Liver (tissue), 9 donors: ENCODE measurements around the gene BORCS5. TPM values are rescaled to one million over a fixed set of nuclear protein-coding genes. Genes with fewer than 3 reads are reported as not detected.
A peak's percentile ranks its signal among the peaks of the same experiment; 100 is the strongest.

ENCODE experiments used
- DNase-seq: peaks from one replicate; pipeline ENCODE4 v3.0.0-alpha.2; 2017; ENCODE audit warnings: low spot score
- H3K27ac ChIP-seq, 2 donors: one replicate each; pipeline ENCODE4 v1.7.0; 2013; ENCODE audit warnings: inconsistent platforms in 2 of 2, low read length in 2 of 2, control low read depth in 1 of 2, low read depth in 1 of 2, mild to moderate bottlenecking in 1 of 2
- H3K27me3 ChIP-seq, 4 donors: one replicate each; pipeline versions ENCODE4 v1.6.1 to v1.7.0; 2013; ENCODE audit warnings: low read length in 3 of 4, inconsistent platforms in 1 of 4, mild to moderate bottlenecking in 1 of 4, moderate library complexity in 1 of 4; ENCODE audit not compliant: control insufficient read depth in 4 of 4, insufficient read depth in 4 of 4
- H3K36me3 ChIP-seq, 4 donors: one replicate each; pipeline versions ENCODE4 v1.6.1 to v1.7.0; 2013; ENCODE audit warnings: low read length in 3 of 4, mild to moderate bottlenecking in 3 of 4, low read depth in 1 of 4, moderate library complexity in 1 of 4; ENCODE audit not compliant: control insufficient read depth in 4 of 4, insufficient read depth in 3 of 4
- H3K4me1 ChIP-seq, 4 donors: one replicate each; pipeline versions ENCODE4 v1.6.1 to v1.7.0; 2013; ENCODE audit warnings: low read length in 3 of 4, mild to moderate bottlenecking in 3 of 4, moderate library complexity in 1 of 4; ENCODE audit not compliant: control insufficient read depth in 4 of 4, insufficient read depth in 4 of 4
- H3K4me3 ChIP-seq, 3 donors: one replicate each; pipeline versions ENCODE4 v1.6.1 to v1.7.0; 2013; ENCODE audit warnings: low read length in 3 of 3, control low read depth in 1 of 3, low read depth in 1 of 3, mild to moderate bottlenecking in 1 of 3
- H3K9ac ChIP-seq, 2 donors: one replicate each; pipeline ENCODE4 v1.7.0; 2013; ENCODE audit warnings: low read length in 2 of 2, mild to moderate bottlenecking in 2 of 2, moderate library complexity in 2 of 2, control low read depth in 1 of 2, low read depth in 1 of 2
- H3K9me3 ChIP-seq, 4 donors: one replicate each; pipeline versions ENCODE4 v1.6.1 to v1.7.0; 2013; ENCODE audit warnings: low read length in 3 of 4; ENCODE audit not compliant: control insufficient read depth in 4 of 4
- EGR1 ChIP-seq, 2 donors: IDR thresholded peaks; 2 replicates each; pipeline ENCODE4 v1.6.1; 2016 to 2018; ENCODE audit warnings: antibody characterized with exemption in 2 of 2, low read depth in 2 of 2
- FOXA1 ChIP-seq: IDR thresholded peaks from 2 replicates; pipeline ENCODE4 v1.6.1; 2016; ENCODE audit warnings: antibody characterized with exemption
- GABPA ChIP-seq, 2 donors: IDR thresholded peaks in 1 of 2; conservative IDR thresholded peaks in 1 of 2; 2 replicates each; pipeline ENCODE4 v1.6.1; 2016; ENCODE audit warnings: antibody characterized with exemption in 2 of 2, mild to moderate bottlenecking in 1 of 2, moderate library complexity in 1 of 2
- HNF4G ChIP-seq: IDR thresholded peaks from 2 replicates; pipeline ENCODE4 v1.6.1; 2016; ENCODE audit warnings: antibody characterized with exemption
- JUND ChIP-seq, 2 donors: IDR thresholded peaks; 2 replicates each; pipeline ENCODE4 v1.6.1; 2016; ENCODE audit warnings: antibody characterized with exemption in 2 of 2
- NR2F2 ChIP-seq: IDR thresholded peaks from 2 replicates; pipeline ENCODE4 v1.6.1; 2016; ENCODE audit warnings: antibody characterized with exemption
- RAD21 ChIP-seq, 2 donors: IDR thresholded peaks; 2 replicates each; pipeline ENCODE4 v1.6.1; 2016; ENCODE audit warnings: antibody characterized with exemption in 2 of 2, mild to moderate bottlenecking in 2 of 2
- RXRA ChIP-seq, 2 donors: IDR thresholded peaks; 2 replicates each; pipeline ENCODE4 v1.6.1; 2017 to 2018; ENCODE audit warnings: antibody characterized with exemption in 2 of 2, mild to moderate bottlenecking in 1 of 2
- SP1 ChIP-seq: IDR thresholded peaks from 2 replicates; pipeline ENCODE4 v1.6.1; 2018; ENCODE audit warnings: antibody characterized with exemption, mild to moderate bottlenecking
- YY1 ChIP-seq: IDR thresholded peaks from 2 replicates; pipeline ENCODE4 v1.6.1; 2016; ENCODE audit warnings: antibody characterized with exemption, mild to moderate bottlenecking
- WGBS: extraction: QIAGEN DNeasy Blood & Tissue Kit; methylation state at CpG from one replicate; pipeline ENCODE4 v1.1.7; 2013; 5-methylcytosine and 5-hydroxymethylcytosine counted together
- polyA plus RNA-seq, 2 donors: library from polyadenylated mRNA; stranded (reverse) in 1 of 2; unstranded in 1 of 2; fragments of 200-250 nt in 1 of 2; fragments of >200 nt in 1 of 2; fragmentation: Nextera tagmentation in 1 of 2; extraction: Ambion mirVana in 1 of 2; gene quantifications; one replicate each; pipeline versions ENCODE4 v1.2.1 to v1.2.3, GENCODE V29; 2013 to 2015
- total RNA-seq, 2 donors: library from RNA; depleted of rRNA; stranded (reverse); fragments of >200 nt; gene quantifications; one replicate each; pipeline ENCODE4 v1.2.3, GENCODE V29; 2014
- TF ChIP-seq, protein P1 (sequence below): IDR thresholded peaks from 2 replicates; pipeline ENCODE4 v1.6.1; 2016; ENCODE audit warnings: antibody characterized with exemption
- TF ChIP-seq, protein P2 (sequence below): IDR thresholded peaks from 2 replicates; pipeline ENCODE4 v1.6.1; 2016; ENCODE audit warnings: antibody characterized with exemption
- TF ChIP-seq, protein P3 (sequence below): IDR thresholded peaks from 2 replicates; pipeline ENCODE4 v1.6.1; 2016; ENCODE audit warnings: antibody characterized with exemption
- TF ChIP-seq, protein P4 (sequence below): fragments of 150-350 bp; IDR thresholded peaks from 2 replicates; pipeline ENCODE4 v1.5.1; 2017; ENCODE audit warnings: improper control_type of control experiment, low read depth, low read length; ENCODE audit not compliant: missing input control
- TF ChIP-seq, protein P5 (sequence below): IDR thresholded peaks from 2 replicates; pipeline ENCODE4 v1.6.1; 2016; ENCODE audit warnings: antibody characterized with exemption, mild to moderate bottlenecking
- donor health status: healthy.
- donor health status: healthy.
- donor health status: healthy.
- donor health status: healthy.
- donor health status: healthy.

The BORCS5 gene
- total and polyA plus RNA-seq, 4 donors = 4.5 to 11.4 (median 8.1) TPM

DNA sequence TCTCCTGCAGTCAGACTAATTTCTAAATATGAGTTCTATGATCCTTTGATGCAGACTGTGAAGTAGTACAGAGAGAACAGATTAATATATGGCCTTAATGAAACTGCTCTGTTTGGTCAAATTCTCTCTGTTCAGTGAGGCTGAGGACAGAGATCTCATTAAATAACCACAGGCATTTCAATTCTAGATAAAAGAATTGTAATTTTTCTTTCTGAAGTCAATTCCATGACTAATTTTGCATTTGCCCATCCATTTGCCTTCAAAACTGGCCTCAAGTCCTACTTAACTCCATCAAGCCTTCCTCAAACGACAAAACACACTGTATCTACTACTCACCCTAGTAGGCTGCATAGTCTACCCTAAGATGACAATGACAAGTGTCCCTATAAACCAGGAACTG is 138.7 kb downstream of the BORCS5 start:
- 92% methylated on average over 1 of the region's 1 CpG for WGBS
- Histone ChIP-seq H3K4me1 (peaks cover 0 to 2% (median under 1%) of the 10 kb centered on the region in 4 donors), H3K36me3 (peaks cover 0 to 12% (median 9%) of the 10 kb centered on the region in 4 donors), H3K9ac (no peak overlapping the region), H3K9me3 (no peaks in the 10 kb centered on the region), H3K27ac (no peak overlapping the region), H3K4me3 (no peak overlapping the region), H3K27me3 (no peaks in the 10 kb centered on the region)
- TF ChIP-seq RAD21 (IDR thresholded peaks at IDR 0.05) = no peak
- TF ChIP-seq, protein P1, sequence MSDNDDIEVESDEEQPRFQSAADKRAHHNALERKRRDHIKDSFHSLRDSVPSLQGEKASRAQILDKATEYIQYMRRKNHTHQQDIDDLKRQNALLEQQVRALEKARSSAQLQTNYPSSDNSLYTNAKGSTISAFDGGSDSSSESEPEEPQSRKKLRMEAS = no peak
- no peak for TF ChIP-seq HNF4G
- no peak for TF ChIP-seq EGR1 (IDR thresholded peaks at IDR 0.05; ENCODE audit: low read depth in 2 of 2)
- TF ChIP-seq RXRA (IDR thresholded peaks at IDR 0.05) = no peak
- TF ChIP-seq FOXA1 = no peak
- no peak for DNase-seq

DNA sequence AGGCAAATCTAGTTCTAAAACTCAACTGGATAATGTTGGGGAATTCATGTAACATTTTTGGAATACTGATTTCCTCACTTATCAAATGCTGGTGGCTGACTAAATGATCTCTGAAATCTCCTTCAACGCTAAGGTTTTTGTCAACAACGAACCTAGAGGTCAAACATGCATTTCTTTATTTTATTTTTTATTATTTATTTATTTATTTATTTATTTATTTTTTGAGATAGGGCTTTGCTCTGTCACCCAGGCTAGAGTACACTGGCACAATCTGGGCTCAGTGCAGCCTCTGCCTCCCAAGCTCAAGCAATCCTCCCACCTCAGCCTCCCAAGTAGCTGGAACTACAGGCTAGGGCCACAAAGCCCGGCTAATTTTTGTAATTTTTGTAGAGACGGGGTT is 141.3 kb downstream of the BORCS5 start:
- no peak for TF ChIP-seq SP1
- TF ChIP-seq, protein P2, sequence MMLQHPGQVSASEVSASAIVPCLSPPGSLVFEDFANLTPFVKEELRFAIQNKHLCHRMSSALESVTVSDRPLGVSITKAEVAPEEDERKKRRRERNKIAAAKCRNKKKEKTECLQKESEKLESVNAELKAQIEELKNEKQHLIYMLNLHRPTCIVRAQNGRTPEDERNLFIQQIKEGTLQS = no peak
- no peak for TF ChIP-seq YY1
- TF ChIP-seq, protein P3, sequence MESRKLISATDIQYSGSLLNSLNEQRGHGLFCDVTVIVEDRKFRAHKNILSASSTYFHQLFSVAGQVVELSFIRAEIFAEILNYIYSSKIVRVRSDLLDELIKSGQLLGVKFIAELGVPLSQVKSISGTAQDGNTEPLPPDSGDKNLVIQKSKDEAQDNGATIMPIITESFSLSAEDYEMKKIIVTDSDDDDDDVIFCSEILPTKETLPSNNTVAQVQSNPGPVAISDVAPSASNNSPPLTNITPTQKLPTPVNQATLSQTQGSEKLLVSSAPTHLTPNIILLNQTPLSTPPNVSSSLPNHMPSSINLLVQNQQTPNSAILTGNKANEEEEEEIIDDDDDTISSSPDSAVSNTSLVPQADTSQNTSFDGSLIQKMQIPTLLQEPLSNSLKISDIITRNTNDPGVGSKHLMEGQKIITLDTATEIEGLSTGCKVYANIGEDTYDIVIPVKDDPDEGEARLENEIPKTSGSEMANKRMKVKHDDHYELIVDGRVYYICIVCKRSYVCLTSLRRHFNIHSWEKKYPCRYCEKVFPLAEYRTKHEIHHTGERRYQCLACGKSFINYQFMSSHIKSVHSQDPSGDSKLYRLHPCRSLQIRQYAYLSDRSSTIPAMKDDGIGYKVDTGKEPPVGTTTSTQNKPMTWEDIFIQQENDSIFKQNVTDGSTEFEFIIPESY = no peak
- no peak for TF ChIP-seq RAD21 (IDR thresholded peaks at IDR 0.05)
- TF ChIP-seq HNF4G = no peak
- TF ChIP-seq RXRA (IDR thresholded peaks at IDR 0.05) = no peak
- TF ChIP-seq, protein P4, sequence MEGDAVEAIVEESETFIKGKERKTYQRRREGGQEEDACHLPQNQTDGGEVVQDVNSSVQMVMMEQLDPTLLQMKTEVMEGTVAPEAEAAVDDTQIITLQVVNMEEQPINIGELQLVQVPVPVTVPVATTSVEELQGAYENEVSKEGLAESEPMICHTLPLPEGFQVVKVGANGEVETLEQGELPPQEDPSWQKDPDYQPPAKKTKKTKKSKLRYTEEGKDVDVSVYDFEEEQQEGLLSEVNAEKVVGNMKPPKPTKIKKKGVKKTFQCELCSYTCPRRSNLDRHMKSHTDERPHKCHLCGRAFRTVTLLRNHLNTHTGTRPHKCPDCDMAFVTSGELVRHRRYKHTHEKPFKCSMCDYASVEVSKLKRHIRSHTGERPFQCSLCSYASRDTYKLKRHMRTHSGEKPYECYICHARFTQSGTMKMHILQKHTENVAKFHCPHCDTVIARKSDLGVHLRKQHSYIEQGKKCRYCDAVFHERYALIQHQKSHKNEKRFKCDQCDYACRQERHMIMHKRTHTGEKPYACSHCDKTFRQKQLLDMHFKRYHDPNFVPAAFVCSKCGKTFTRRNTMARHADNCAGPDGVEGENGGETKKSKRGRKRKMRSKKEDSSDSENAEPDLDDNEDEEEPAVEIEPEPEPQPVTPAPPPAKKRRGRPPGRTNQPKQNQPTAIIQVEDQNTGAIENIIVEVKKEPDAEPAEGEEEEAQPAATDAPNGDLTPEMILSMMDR = no peak
- TF ChIP-seq GABPA (IDR thresholded peaks at IDR 0.05 in 1 of 2, conservative IDR thresholded peaks at IDR 0.05 in 1 of 2) = no peak
- H3K27ac ChIP-seq = no peak overlapping the region
- no peak overlapping the region for H3K9ac ChIP-seq
- no peak for DNase-seq
- WGBS = 94% methylated on average over 4 of the region's 4 CpGs
- no peak overlapping the region for H3K4me3 ChIP-seq
- H3K27me3 ChIP-seq = no peaks in the 10 kb centered on the region
- H3K9me3 ChIP-seq = no peaks in the 10 kb centered on the region
- H3K36me3 ChIP-seq = peaks cover 2 to 12% (median 8%) of the 10 kb centered on the region in 4 donors
- H3K4me1 ChIP-seq = peaks cover 0 to 4% (median 1%) of the 10 kb centered on the region in 4 donors

DNA sequence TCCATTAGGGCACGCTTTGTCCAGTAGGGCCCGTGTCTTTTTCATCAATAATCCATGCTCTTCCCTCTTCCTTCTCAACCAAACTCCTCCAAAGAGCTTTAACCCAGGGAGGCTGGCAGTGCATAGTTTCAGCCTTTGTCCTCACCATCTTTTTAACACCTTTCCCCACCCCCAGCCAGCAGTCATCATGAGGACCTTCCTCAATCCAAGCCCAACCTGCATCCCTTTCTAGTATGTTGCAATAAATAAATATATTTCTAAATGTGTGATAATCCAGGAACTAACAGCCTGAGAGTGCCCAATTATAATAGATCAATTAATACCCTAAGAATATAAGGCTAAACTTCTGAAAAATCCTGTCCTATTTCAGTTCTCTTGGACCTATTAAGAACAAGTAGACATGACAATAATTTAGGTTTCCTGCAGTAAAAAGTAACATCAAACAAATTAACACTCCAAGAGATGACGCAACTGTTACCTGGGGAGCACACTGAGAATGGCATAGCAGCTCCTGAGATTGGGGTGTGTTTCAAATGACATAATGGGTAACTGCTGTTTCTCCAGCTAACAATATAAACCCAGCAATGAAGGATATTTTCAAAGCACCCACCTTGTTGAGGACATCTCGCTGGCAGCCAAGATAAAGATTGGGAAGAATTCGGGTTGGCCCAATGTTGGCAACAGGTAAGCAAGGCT is 143.2 kb downstream of the BORCS5 start:
- Histone ChIP-seq H3K36me3 (peaks cover 2 to 12% (median 6%) of the 10 kb centered on the region in 4 donors), H3K27ac (peak overlapping the region in 1 of 2 donors; percentile 52)
- 81% methylated on average over 5 of the region's 5 CpGs for WGBS
- TF ChIP-seq, protein P1 = no peak
- TF ChIP-seq RXRA (IDR thresholded peaks at IDR 0.05) (peak in 1 of 2 donors; percentile 59), FOXA1 (no peak), RAD21 (IDR thresholded peaks at IDR 0.05) (peak in 1 of 2 donors; percentile 16), NR2F2 (no peak), GABPA (IDR thresholded peaks at IDR 0.05 in 1 of 2, conservative IDR thresholded peaks at IDR 0.05 in 1 of 2) (no peak), JUND (IDR thresholded peaks at IDR 0.05) (peak in 1 of 2 donors; percentile 15), SP1 (no peak), YY1 (peak; percentile 59)
- TF ChIP-seq, protein P2 = no peak
- TF ChIP-seq, protein P5, sequence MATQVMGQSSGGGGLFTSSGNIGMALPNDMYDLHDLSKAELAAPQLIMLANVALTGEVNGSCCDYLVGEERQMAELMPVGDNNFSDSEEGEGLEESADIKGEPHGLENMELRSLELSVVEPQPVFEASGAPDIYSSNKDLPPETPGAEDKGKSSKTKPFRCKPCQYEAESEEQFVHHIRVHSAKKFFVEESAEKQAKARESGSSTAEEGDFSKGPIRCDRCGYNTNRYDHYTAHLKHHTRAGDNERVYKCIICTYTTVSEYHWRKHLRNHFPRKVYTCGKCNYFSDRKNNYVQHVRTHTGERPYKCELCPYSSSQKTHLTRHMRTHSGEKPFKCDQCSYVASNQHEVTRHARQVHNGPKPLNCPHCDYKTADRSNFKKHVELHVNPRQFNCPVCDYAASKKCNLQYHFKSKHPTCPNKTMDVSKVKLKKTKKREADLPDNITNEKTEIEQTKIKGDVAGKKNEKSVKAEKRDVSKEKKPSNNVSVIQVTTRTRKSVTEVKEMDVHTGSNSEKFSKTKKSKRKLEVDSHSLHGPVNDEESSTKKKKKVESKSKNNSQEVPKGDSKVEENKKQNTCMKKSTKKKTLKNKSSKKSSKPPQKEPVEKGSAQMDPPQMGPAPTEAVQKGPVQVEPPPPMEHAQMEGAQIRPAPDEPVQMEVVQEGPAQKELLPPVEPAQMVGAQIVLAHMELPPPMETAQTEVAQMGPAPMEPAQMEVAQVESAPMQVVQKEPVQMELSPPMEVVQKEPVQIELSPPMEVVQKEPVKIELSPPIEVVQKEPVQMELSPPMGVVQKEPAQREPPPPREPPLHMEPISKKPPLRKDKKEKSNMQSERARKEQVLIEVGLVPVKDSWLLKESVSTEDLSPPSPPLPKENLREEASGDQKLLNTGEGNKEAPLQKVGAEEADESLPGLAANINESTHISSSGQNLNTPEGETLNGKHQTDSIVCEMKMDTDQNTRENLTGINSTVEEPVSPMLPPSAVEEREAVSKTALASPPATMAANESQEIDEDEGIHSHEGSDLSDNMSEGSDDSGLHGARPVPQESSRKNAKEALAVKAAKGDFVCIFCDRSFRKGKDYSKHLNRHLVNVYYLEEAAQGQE = no peak

More for the DNA sequence above, 143.2 kb downstream of the BORCS5 start:
- H3K27me3 ChIP-seq = no peaks in the 10 kb centered on the region
- H3K9ac ChIP-seq = no peak overlapping the region
- peaks cover 0 to 9% (median 2%) of the 10 kb centered on the region in 4 donors for H3K4me1 ChIP-seq
- no peak for DNase-seq
- H3K9me3 ChIP-seq = no peaks in the 10 kb centered on the region
- no peak overlapping the region for H3K4me3 ChIP-seq
